ENCODE data around the gene NFATC2.
"Not testable (repeated sequence)": the region's sequence is repeated elsewhere in the genome, so short reads cannot be mapped to it uniquely, and the experiment has no call there.

DNA sequence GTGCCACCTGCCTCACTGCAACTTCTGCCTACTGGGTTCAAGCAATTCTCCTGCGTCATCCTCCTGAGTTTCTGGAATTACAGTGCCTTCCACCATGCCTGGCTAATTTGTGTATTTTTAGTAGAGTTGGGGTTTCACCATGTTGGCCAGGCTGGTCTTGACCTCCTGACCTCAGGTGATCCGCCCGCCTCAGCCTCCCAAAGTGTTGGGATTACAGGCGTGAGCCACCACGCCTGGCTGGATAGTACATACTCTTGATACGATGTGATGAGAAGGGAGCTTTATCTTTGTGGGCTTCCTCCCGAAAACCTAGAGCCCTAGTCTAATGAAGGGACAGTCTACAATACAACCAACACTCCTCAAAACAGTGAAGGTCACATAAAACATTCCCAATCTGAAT, 2.4 kb downstream of the NFATC2 start:
- TF ChIP-seq, protein P1, sequence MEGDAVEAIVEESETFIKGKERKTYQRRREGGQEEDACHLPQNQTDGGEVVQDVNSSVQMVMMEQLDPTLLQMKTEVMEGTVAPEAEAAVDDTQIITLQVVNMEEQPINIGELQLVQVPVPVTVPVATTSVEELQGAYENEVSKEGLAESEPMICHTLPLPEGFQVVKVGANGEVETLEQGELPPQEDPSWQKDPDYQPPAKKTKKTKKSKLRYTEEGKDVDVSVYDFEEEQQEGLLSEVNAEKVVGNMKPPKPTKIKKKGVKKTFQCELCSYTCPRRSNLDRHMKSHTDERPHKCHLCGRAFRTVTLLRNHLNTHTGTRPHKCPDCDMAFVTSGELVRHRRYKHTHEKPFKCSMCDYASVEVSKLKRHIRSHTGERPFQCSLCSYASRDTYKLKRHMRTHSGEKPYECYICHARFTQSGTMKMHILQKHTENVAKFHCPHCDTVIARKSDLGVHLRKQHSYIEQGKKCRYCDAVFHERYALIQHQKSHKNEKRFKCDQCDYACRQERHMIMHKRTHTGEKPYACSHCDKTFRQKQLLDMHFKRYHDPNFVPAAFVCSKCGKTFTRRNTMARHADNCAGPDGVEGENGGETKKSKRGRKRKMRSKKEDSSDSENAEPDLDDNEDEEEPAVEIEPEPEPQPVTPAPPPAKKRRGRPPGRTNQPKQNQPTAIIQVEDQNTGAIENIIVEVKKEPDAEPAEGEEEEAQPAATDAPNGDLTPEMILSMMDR (IDR thresholded peaks at IDR 0.05) = not testable (repeated sequence)
- not testable (repeated sequence) for TF ChIP-seq POLR2A (IDR thresholded peaks at IDR 0.05)

Data from Peyer's patch (tissue), 4 donors.